Hepatocyte (in vitro differentiated cells): ENCODE data around the gene NRG3. TPM values are rescaled to one million over a fixed set of nuclear protein-coding genes. Genes with fewer than 3 reads are reported as not detected.

Experiments
- DNase-seq: peaks from one replicate; pipeline ENCODE4 v3.0.0-alpha.2; 2016; ENCODE audit warnings: low spot score
- H2AFZ ChIP-seq: fragments of 200-600 bp; sonication (generic); 2 replicates; pipeline ENCODE4 v1.6.0; 2016; ENCODE audit warnings: antibody characterized with exemption, mild to moderate bottlenecking
- H3K27ac ChIP-seq: fragments of 200-600 bp; sonication (generic); 2 replicates; pipeline ENCODE4 v1.5.1; 2016; ENCODE audit warnings: mild to moderate bottlenecking
- H3K27me3 ChIP-seq: fragments of 200-600 bp; sonication (generic); 2 replicates; pipeline ENCODE4 v1.6.1; 2016
- H3K36me3 ChIP-seq: fragments of 200-600 bp; sonication (generic); replicated peaks from 2 replicates; pipeline ENCODE4 v1.5.1; 2016; ENCODE audit warnings: low read depth; ENCODE audit not compliant: insufficient read depth
- H3K4me1 ChIP-seq: fragments of 200-600 bp; sonication (generic); 2 replicates; pipeline ENCODE4 v1.5.1; 2016; ENCODE audit warnings: mild to moderate bottlenecking, moderate library complexity; ENCODE audit not compliant: insufficient read depth
- H3K4me2 ChIP-seq: fragments of 200-600 bp; sonication (generic); 2 replicates; pipeline ENCODE4 v1.6.0; 2016
- H3K4me3 ChIP-seq: fragments of 200-600 bp; sonication (generic); 2 replicates; pipeline ENCODE4 v1.5.1; 2016; ENCODE audit warnings: mild to moderate bottlenecking
- H3K79me2 ChIP-seq: fragments of 200-600 bp; sonication (generic); 2 replicates; pipeline ENCODE4 v1.6.0; 2017; ENCODE audit warnings: mild to moderate bottlenecking
- H3K9me2 ChIP-seq: fragments of 200-600 bp; sonication (generic); replicated peaks from 2 replicates; pipeline ENCODE4 v1.6.0; 2017; ENCODE audit warnings: mild to moderate bottlenecking; ENCODE audit not compliant: insufficient read depth
- H3K9me3 ChIP-seq: fragments of 200-600 bp; sonication (generic); 2 replicates; pipeline ENCODE4 v1.5.1; 2016; ENCODE audit warnings: low read depth, mild to moderate bottlenecking
- H4K20me1 ChIP-seq: fragments of 200-600 bp; sonication (generic); 2 replicates; pipeline ENCODE4 v1.6.0; 2016; ENCODE audit warnings: mild to moderate bottlenecking; ENCODE audit not compliant: insufficient read depth, poor library complexity, severe bottlenecking
- EZH2 ChIP-seq: fragments of 200-600 bp; sonication (generic); IDR thresholded peaks from 2 replicates; pipeline ENCODE4 v1.6.1; 2016; ENCODE audit warnings: antibody characterized with exemption, mild to moderate bottlenecking, borderline replicate concordance
- EZH2phosphoT487 ChIP-seq: fragments of 200-600 bp; sonication (generic); IDR thresholded peaks from one replicate; pipeline ENCODE4 v1.6.1; 2018; ENCODE audit warnings: antibody characterized with exemption, mild to moderate bottlenecking, low read depth, moderate library complexity; ENCODE audit not compliant: unreplicated experiment, severe bottlenecking
- WGBS: methylation state at CpG from one replicate; pipeline ENCODE4 v1.1.6; 2016; ENCODE audit warnings: low lambda C conversion rate; ENCODE audit errors: missing lambda C conversion rate; 5-methylcytosine and 5-hydroxymethylcytosine counted together
- polyA plus RNA-seq: library from polyadenylated mRNA; unstranded; fragments of >200 nt; fragmentation: Nextera tagmentation; extraction: Ambion mirVana; gene quantifications from 2 replicates; pipeline ENCODE4 v1.2.1, GENCODE V29; 2016
- total RNA-seq: library from RNA; depleted of rRNA; stranded (reverse); fragments of >200 nt; gene quantifications from 2 replicates; pipeline ENCODE4 v1.2.3, GENCODE V29; 2014
- TF ChIP-seq, protein P1 (sequence below): fragments of 200-600 bp; sonication (generic); IDR thresholded peaks from 2 replicates; pipeline ENCODE4 v1.5.1; 2016; ENCODE audit warnings: antibody characterized with exemption, mild to moderate bottlenecking; ENCODE audit not compliant: poor library complexity

NRG3 gene
- total and polyA plus RNA-seq, 2 experiments from 2014 or later, result 0.57 to 2.0 TPM

DNA sequence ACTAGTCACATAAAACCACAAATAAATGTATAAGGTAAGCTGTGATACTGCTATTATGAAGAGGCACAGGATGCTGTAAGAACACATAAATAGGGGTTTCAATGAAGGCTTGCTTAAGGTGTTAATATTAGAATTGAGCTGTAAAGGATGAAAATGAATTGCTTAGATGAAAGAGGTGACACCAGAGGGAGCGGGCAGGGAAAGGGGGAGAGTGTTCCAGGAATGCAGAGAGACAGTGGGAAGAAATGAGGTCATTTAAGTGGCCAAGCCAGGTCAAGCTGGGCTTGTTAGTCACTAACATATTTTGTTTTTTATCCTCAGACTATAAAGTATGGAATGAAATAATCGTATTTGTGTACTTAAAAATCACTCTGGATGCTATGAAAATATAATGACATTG, 193.5 kb downstream of the NRG3 start:
- Histone ChIP-seq H3K4me1 (no peaks in the 10 kb centered on the region), H2AFZ (no peak overlapping the region), H3K4me3 (no peak overlapping the region), H4K20me1 (no peaks in the 10 kb centered on the region), H3K27ac (no peak overlapping the region), H3K4me2 (no peak overlapping the region), H3K27me3 (no peaks in the 10 kb centered on the region), H3K9me2 (no peaks in the 10 kb centered on the region), H3K36me3 (no peaks in the 10 kb centered on the region), H3K9me3 (no peaks in the 10 kb centered on the region), H3K79me2 (no peaks in the 10 kb centered on the region)
- no peak for DNase-seq
- 83% methylated on average over 2 of the region's 2 CpGs for WGBS
- no peak for TF ChIP-seq EZH2phosphoT487
- TF ChIP-seq, protein P1, sequence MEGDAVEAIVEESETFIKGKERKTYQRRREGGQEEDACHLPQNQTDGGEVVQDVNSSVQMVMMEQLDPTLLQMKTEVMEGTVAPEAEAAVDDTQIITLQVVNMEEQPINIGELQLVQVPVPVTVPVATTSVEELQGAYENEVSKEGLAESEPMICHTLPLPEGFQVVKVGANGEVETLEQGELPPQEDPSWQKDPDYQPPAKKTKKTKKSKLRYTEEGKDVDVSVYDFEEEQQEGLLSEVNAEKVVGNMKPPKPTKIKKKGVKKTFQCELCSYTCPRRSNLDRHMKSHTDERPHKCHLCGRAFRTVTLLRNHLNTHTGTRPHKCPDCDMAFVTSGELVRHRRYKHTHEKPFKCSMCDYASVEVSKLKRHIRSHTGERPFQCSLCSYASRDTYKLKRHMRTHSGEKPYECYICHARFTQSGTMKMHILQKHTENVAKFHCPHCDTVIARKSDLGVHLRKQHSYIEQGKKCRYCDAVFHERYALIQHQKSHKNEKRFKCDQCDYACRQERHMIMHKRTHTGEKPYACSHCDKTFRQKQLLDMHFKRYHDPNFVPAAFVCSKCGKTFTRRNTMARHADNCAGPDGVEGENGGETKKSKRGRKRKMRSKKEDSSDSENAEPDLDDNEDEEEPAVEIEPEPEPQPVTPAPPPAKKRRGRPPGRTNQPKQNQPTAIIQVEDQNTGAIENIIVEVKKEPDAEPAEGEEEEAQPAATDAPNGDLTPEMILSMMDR, result no peak
- no peak for TF ChIP-seq EZH2

DNA sequence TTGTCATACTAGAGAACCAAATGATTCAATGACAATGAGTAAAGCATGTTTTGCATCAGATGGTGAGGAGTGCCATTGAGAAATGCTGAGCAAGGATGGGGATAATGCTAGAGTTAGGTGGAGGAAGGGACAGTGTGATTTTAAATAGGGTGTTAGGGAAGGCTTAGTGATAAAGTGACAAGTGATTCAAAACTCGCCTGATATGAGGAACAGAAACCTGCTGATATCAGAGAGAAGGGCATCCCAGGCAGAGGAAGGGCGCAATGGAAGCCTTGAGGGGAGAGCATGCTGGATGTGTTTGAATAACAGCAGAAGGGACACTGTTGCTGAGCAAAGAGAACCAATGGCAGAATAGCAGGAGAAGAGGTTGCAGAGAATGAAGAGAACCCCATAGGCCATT, 196.2 kb downstream of the NRG3 start:
- Histone ChIP-seq H2AFZ (no peak overlapping the region), H3K4me1 (no peaks in the 10 kb centered on the region), H3K36me3 (no peaks in the 10 kb centered on the region), H4K20me1 (no peaks in the 10 kb centered on the region), H3K9me3 (no peaks in the 10 kb centered on the region), H3K4me3 (no peak overlapping the region), H3K9me2 (no peaks in the 10 kb centered on the region), H3K27me3 (no peaks in the 10 kb centered on the region), H3K79me2 (no peaks in the 10 kb centered on the region), H3K4me2 (no peak overlapping the region), H3K27ac (no peak overlapping the region)
- TF ChIP-seq EZH2, result no peak
- no peak for TF ChIP-seq EZH2phosphoT487
- TF ChIP-seq, protein P1, result no peak
- WGBS, result 60% methylated on average over 2 of the region's 2 CpGs
- no peak for DNase-seq

GRCh38 chr10:82072124-82072523, 197.1 kb downstream of the NRG3 start:
- Histone ChIP-seq H3K27me3 (no peaks in the 10 kb centered on the region), H3K36me3 (no peaks in the 10 kb centered on the region), H3K27ac (no peak overlapping the region), H3K4me3 (no peak overlapping the region), H3K9me2 (no peaks in the 10 kb centered on the region), H3K9me3 (no peaks in the 10 kb centered on the region), H3K4me2 (no peak overlapping the region), H4K20me1 (no peaks in the 10 kb centered on the region), H2AFZ (no peak overlapping the region), H3K79me2 (no peaks in the 10 kb centered on the region), H3K4me1 (no peaks in the 10 kb centered on the region)
- WGBS, result 74% methylated on average over 4 of the region's 4 CpGs
- TF ChIP-seq, protein P1, result no peak
- no peak for TF ChIP-seq EZH2phosphoT487
- no peak for TF ChIP-seq EZH2
- no peak for DNase-seq

GRCh38 chr10:82075605-82076004, 200.6 kb downstream of the NRG3 start:
- Histone ChIP-seq H3K9me2 (no peaks in the 10 kb centered on the region), H3K4me1 (no peaks in the 10 kb centered on the region), H3K27ac (no peak overlapping the region), H3K9me3 (no peaks in the 10 kb centered on the region), H3K27me3 (no peaks in the 10 kb centered on the region), H3K4me3 (no peak overlapping the region), H3K4me2 (no peak overlapping the region), H3K36me3 (no peaks in the 10 kb centered on the region), H2AFZ (no peak overlapping the region), H4K20me1 (no peaks in the 10 kb centered on the region), H3K79me2 (no peaks in the 10 kb centered on the region)
- 77% methylated on average over 3 of the region's 3 CpGs for WGBS
- no peak for DNase-seq
- TF ChIP-seq EZH2 (no peak), EZH2phosphoT487 (no peak)
- TF ChIP-seq, protein P1, result no peak
